ENCODE results near the gene NCCRP1.

Gene NCCRP1

GRCh38 chr19:39194832-39195542, 1.8 kb upstream of the NCCRP1 start:
- H3K4me1 ChIP-seq (ENCODE audit: control insufficient read depth, low read length): no peaks in the 10 kb centered on the region
- H3K4me2 ChIP-seq (ENCODE audit: low read length): no peak overlapping the region
- no peaks in the 10 kb centered on the region for H3K9me2 ChIP-seq (replicated peaks; ENCODE audit: control insufficient read depth, low read length)
- no peaks in the 10 kb centered on the region for H3K9me3 ChIP-seq (ENCODE audit: control insufficient read depth, insufficient read depth, low read length)
- H4K20me1 ChIP-seq (ENCODE audit: control insufficient read depth, insufficient read depth, low read depth, low read length): no peaks in the 10 kb centered on the region
- no peaks in the 10 kb centered on the region for H3F3A ChIP-seq (ENCODE audit: control insufficient read depth, insufficient read depth)
- H3K79me2 ChIP-seq (ENCODE audit: control insufficient read depth, low read length): no peaks in the 10 kb centered on the region
- TF ChIP-seq EZH2phosphoT487 (IDR thresholded peaks at IDR 0.05; ENCODE audit: borderline replicate concordance, low read length): no peak
- TF ChIP-seq, protein P1, sequence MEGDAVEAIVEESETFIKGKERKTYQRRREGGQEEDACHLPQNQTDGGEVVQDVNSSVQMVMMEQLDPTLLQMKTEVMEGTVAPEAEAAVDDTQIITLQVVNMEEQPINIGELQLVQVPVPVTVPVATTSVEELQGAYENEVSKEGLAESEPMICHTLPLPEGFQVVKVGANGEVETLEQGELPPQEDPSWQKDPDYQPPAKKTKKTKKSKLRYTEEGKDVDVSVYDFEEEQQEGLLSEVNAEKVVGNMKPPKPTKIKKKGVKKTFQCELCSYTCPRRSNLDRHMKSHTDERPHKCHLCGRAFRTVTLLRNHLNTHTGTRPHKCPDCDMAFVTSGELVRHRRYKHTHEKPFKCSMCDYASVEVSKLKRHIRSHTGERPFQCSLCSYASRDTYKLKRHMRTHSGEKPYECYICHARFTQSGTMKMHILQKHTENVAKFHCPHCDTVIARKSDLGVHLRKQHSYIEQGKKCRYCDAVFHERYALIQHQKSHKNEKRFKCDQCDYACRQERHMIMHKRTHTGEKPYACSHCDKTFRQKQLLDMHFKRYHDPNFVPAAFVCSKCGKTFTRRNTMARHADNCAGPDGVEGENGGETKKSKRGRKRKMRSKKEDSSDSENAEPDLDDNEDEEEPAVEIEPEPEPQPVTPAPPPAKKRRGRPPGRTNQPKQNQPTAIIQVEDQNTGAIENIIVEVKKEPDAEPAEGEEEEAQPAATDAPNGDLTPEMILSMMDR (IDR thresholded peaks at IDR 0.05; ENCODE audit: low read depth, low read length, poor library complexity, severe bottlenecking): no peak
- H3K36me3 ChIP-seq (ENCODE audit: control insufficient read depth, low read length): no peaks in the 10 kb centered on the region
- H3K27me3 ChIP-seq (ENCODE audit: control insufficient read depth, low read length): peaks cover 7% of the 10 kb centered on the region
- no peak overlapping the region for H3K4me3 ChIP-seq (ENCODE audit: low read length)
- H3K27ac ChIP-seq (ENCODE audit: low read depth, low read length): no peak overlapping the region

- H3K27ac ChIP-seq (ENCODE audit: low read depth, low read length): no peak overlapping the region
- H3K4me1 ChIP-seq (ENCODE audit: control insufficient read depth, low read length): no peaks in the 10 kb centered on the region
- no peak overlapping the region for H3K4me3 ChIP-seq (ENCODE audit: low read length)
- no peaks in the 10 kb centered on the region for H3K79me2 ChIP-seq (ENCODE audit: control insufficient read depth, low read length)
- H4K20me1 ChIP-seq (ENCODE audit: control insufficient read depth, insufficient read depth, low read depth, low read length): no peaks in the 10 kb centered on the region
- H3F3A ChIP-seq (ENCODE audit: control insufficient read depth, insufficient read depth): no peaks in the 10 kb centered on the region
- no peak for TF ChIP-seq EZH2phosphoT487 (IDR thresholded peaks at IDR 0.05; ENCODE audit: borderline replicate concordance, low read length)
- TF ChIP-seq, protein P1 (IDR thresholded peaks at IDR 0.05; ENCODE audit: low read depth, low read length, poor library complexity, severe bottlenecking): no peak
- H3K9me2 ChIP-seq (replicated peaks; ENCODE audit: control insufficient read depth, low read length): no peaks in the 10 kb centered on the region
- H3K36me3 ChIP-seq (ENCODE audit: control insufficient read depth, low read length): no peaks in the 10 kb centered on the region
- H3K4me2 ChIP-seq (ENCODE audit: low read length): no peak overlapping the region
- peaks cover 7% of the 10 kb centered on the region for H3K27me3 ChIP-seq (ENCODE audit: control insufficient read depth, low read length)
- H3K9me3 ChIP-seq (ENCODE audit: control insufficient read depth, insufficient read depth, low read length): no peaks in the 10 kb centered on the region
Measured at GRCh38 chr19:39195755-39196154, 1.0 kb upstream of the NCCRP1 start.

DNA sequence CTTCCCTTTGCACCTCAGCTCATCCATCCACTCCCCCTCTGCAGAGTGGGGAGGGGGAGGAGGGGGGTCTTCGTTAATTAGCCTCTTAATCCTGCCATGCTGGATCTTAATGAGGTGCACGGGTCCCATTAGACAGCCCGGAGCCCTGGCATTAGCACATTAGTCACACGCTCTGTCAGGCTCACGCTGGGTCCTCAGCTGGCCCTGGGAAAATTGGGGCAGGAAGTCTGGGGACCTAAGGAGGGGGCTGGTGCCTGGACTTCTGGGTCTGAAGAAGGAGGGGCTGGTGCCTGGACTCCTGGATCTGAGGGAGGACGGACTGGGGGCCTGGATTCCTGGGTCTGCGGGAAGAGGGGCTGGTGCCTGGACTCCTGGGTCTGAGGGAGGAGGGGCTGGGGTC, 444 bp upstream of the NCCRP1 start:
- H3K9me3 ChIP-seq (ENCODE audit: control insufficient read depth, insufficient read depth, low read length): no peaks in the 10 kb centered on the region
- H3K27ac ChIP-seq (ENCODE audit: low read depth, low read length): no peak overlapping the region
- no peaks in the 10 kb centered on the region for H3F3A ChIP-seq (ENCODE audit: control insufficient read depth, insufficient read depth)
- H3K9me2 ChIP-seq (replicated peaks; ENCODE audit: control insufficient read depth, low read length): no peaks in the 10 kb centered on the region
- H3K36me3 ChIP-seq (ENCODE audit: control insufficient read depth, low read length): no peaks in the 10 kb centered on the region
- no peak overlapping the region for H3K4me3 ChIP-seq (ENCODE audit: low read length)
- no peaks in the 10 kb centered on the region for H3K4me1 ChIP-seq (ENCODE audit: control insufficient read depth, low read length)
- TF ChIP-seq, protein P1 (IDR thresholded peaks at IDR 0.05; ENCODE audit: low read depth, low read length, poor library complexity, severe bottlenecking): no peak
- TF ChIP-seq EZH2phosphoT487 (IDR thresholded peaks at IDR 0.05; ENCODE audit: borderline replicate concordance, low read length): no peak
- H3K79me2 ChIP-seq (ENCODE audit: control insufficient read depth, low read length): no peaks in the 10 kb centered on the region
- no peaks in the 10 kb centered on the region for H4K20me1 ChIP-seq (ENCODE audit: control insufficient read depth, insufficient read depth, low read depth, low read length)
- H3K4me2 ChIP-seq (ENCODE audit: low read length): no peak overlapping the region
- peaks cover 7% of the 10 kb centered on the region for H3K27me3 ChIP-seq (ENCODE audit: control insufficient read depth, low read length)
